COLO829 (cell line): ENCODE results near the gene TMEM59L.
A peak's percentile ranks its signal among the peaks of the same experiment; 100 is the strongest.

Experiments used
- DNase-seq: peaks from one replicate; pipeline ENCODE4 v3.0.0; 2012; ENCODE audit warnings: low spot score

The TMEM59L gene

GRCh38 chr19:18637673-18638630, 25.3 kb downstream of the TMEM59L start:
- DNase-seq = no peak

GRCh38 chr19:18639706-18640243, 27.1 kb downstream of the TMEM59L start:
- no peak for DNase-seq

- no peak for DNase-seq
Observed at GRCh38 chr19:18644196-18645034, 31.7 kb downstream of the TMEM59L start.

- DNase-seq = no peak
Observed at GRCh38 chr19:18645035-18645511, 32.4 kb downstream of the TMEM59L start.

GRCh38 chr19:18646535-18647370, 34.1 kb downstream of the TMEM59L start:
- no peak for DNase-seq

- DNase-seq = no peak
Observed at GRCh38 chr19:18647371-18647767, 34.7 kb downstream of the TMEM59L start.

GRCh38 chr19:18647807-18648206, 35.1 kb downstream of the TMEM59L start:
- DNase-seq = no peak

- DNase-seq = no peak
Observed at GRCh38 chr19:18648973-18649315, 36.3 kb downstream of the TMEM59L start.

- DNase-seq = no peak
Observed at GRCh38 chr19:18649371-18650020, 36.8 kb downstream of the TMEM59L start.

- no peak for DNase-seq
Observed at GRCh38 chr19:18650021-18650390, 37.3 kb downstream of the TMEM59L start.

GRCh38 chr19:18650468-18651041, 37.9 kb downstream of the TMEM59L start:
- DNase-seq = no peak

GRCh38 chr19:18651300-18651699, 38.6 kb downstream of the TMEM59L start:
- DNase-seq = no peak

- no peak for DNase-seq
Observed at GRCh38 chr19:18651733-18652132, 39.1 kb downstream of the TMEM59L start.

- DNase-seq = no peak
Observed at GRCh38 chr19:18653853-18654252, 41.2 kb downstream of the TMEM59L start.

GRCh38 chr19:18654469-18654868, 41.8 kb downstream of the TMEM59L start:
- no peak for DNase-seq

GRCh38 chr19:18655173-18655844, 42.6 kb downstream of the TMEM59L start:
- DNase-seq = no peak

- DNase-seq = no peak
Observed at GRCh38 chr19:18656337-18657086, 43.8 kb downstream of the TMEM59L start.

- peak; percentile 26 for DNase-seq
Observed at GRCh38 chr19:18657590-18658365, 45.1 kb downstream of the TMEM59L start.
